Posterior vena cava (tissue), 2 donors: ENCODE results near the gene PCDHGA5. TPM values are rescaled to one million over a fixed set of nuclear protein-coding genes. Genes with fewer than 3 reads are reported as not detected.
"Not testable (repeated sequence)": the region's sequence is repeated elsewhere in the genome, so short reads cannot be mapped to it uniquely, and the experiment has no call there.

Experiments used
- DNase-seq: peaks from one replicate; pipeline ENCODE4 v3.0.0-alpha.2; 2020; ENCODE audit warnings: low spot score
- intact Hi-C, 2 donors: fragments of 100-400 bp; cut with DNase I; formaldehyde crosslinking; loops; one replicate each; pipeline versions ENCODE4 v1.14.1 to v1.14.2; 2022 to 2023
- total RNA-seq, 2 donors: library from RNA; stranded (reverse); fragmentation: NEBNext Ultra II Directional; extraction: Animal tissue kit (Norgen Biotek cat#: 25700); gene quantifications; one replicate each; pipeline ENCODE4 v1.2.1, GENCODE V29; 2021
- donor health status: DM: yes; HTN: yes; CAD: no.
- donor health status: DM: yes; HTN: yes; CAD: no.

PCDHGA5 gene
- total RNA-seq, 2 donors from 2014 or later, result 3.9 to 5.2 TPM

DNA sequence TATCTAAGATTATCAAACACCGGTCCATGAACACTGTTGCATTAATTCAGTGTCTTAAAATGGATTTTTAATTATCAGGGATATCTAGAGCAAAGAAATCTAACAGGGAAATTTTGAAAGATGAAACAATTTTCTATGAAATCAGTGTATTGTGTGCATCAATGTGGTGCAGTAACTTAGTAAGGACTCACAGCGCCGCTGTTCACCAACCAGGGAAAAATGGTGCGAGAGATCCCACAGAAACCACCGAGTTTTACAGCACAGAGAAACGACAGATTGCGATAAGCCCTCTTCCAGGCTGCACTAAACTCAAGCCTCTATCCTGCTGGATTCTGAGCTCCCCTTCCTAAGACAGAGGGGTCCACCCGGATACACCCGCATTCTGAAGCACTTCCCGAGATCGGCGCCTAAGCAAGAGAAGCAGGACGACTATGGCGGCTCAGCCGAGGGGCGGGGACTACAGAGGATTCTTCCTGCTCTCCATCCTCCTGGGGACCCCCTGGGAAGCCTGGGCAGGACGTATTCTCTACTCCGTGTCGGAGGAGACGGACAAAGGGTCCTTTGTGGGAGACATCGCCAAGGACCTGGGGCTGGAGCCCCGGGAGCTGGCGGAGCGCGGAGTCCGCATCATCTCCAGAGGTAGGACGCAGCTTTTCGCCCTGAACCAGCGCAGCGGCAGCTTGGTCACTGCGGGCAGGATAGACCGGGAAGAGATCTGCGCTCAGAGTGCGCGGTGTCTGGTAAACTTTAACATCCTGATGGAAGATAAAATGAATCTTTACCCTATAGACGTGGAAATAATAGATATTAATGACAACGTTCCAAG is 18.7 kb downstream of the PCDHGA5 start, which contains the start of gene PCDHGA7:
Gene PCDHGA7, plus strand, starts transcription at position 274 of the 826 bp plus-strand sequence. Its CDS starts 158 bp downstream, at position 432.
- intact Hi-C loops, result no loop called here
- no peak for DNase-seq

DNA sequence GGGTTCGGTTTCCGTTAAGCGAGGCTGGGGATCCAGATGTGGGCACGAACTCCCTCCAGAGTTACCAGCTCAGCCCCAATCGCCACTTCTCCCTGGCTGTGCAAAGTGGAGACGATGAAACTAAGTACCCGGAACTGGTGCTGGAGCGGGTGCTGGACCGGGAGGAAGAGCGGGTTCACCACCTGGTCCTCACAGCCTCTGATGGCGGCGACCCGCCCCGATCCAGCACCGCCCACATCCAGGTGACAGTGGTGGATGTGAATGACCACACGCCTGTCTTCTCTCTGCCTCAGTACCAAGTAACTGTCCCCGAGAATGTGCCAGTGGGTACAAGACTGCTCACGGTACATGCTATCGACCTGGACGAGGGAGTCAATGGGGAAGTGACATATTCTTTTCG is 19.4 kb downstream of the PCDHGA5 start:
- intact Hi-C loops, result no loop called here
- no peak for DNase-seq

GRCh38 chr5:141384471-141385267 is 20.7 kb downstream of the PCDHGA5 start:
- intact Hi-C loops, result no loop called here
- no peak for DNase-seq

GRCh38 chr5:141387557-141388311 is 23.8 kb downstream of the PCDHGA5 start, which contains the start of gene PCDHGB4:
PCDHGB4 (plus strand) TSS chr5:141387698; CDS start chr5:141387885, 187 bp downstream.
- intact Hi-C loops, DNase-seq: not testable (repeated sequence)

DNA sequence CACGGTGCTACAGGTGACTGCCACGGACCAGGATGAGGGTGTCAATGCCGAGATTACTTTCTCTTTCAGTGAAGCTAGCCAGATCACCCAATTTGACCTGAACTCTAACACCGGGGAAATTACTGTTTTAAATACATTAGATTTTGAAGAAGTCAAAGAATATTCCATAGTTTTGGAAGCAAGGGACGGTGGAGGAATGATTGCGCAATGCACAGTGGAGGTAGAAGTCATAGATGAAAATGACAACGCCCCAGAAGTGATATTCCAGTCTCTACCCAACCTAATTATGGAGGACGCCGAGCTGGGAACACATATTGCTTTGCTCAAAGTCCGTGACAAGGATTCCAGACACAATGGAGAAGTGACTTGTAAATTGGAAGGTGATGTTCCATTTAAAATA is 24.7 kb downstream of the PCDHGA5 start:
- intact Hi-C loops, result no loop called here
- no peak for DNase-seq

- intact Hi-C loops, result no loop called here
- no peak for DNase-seq
Measured at GRCh38 chr5:141389153-141390042, 25.4 kb downstream of the PCDHGA5 start.

GRCh38 chr5:141392429-141393198 is 28.7 kb downstream of the PCDHGA5 start, which contains the start of gene PCDHGA8:
PCDHGA8 (plus strand) TSS chr5:141392633; CDS start chr5:141392814, 181 bp downstream.
- DNase-seq, result no peak
- intact Hi-C loops, result no loop called here

GRCh38 chr5:141393267-141393666 is 29.3 kb downstream of the PCDHGA5 start:
- no peak for DNase-seq
- intact Hi-C loops, result no loop called here

DNA sequence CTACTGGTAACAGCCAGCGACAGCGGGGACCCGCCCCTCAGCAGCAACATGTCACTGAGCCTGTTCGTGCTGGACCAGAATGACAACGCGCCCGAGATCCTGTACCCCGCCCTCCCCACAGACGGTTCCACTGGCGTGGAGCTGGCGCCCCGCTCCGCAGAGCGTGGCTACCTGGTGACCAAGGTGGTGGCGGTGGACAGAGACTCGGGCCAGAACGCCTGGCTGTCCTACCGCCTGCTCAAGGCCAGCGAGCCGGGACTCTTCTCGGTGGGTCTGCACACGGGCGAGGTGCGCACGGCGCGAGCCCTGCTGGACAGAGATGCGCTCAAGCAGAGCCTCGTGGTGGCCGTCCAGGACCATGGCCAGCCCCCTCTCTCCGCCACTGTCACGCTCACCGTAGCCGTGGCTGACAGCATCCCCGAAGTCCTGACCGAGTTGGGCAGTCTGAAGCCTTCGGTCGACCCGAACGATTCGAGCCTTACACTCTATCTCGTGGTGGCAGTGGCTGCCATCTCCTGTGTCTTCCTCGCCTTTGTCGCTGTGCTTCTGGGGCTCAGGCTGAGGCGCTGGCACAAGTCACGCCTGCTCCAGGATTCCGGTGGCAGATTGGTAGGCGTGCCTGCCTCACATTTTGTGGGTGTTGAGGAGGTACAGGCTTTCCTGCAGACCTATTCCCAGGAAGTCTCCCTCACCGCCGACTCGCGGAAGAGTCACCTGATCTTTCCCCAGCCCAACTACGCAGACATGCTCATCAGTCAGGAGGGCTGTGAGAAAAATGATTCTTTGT is 30.6 kb downstream of the PCDHGA5 start:
- intact Hi-C loops, DNase-seq: not testable (repeated sequence)

DNA sequence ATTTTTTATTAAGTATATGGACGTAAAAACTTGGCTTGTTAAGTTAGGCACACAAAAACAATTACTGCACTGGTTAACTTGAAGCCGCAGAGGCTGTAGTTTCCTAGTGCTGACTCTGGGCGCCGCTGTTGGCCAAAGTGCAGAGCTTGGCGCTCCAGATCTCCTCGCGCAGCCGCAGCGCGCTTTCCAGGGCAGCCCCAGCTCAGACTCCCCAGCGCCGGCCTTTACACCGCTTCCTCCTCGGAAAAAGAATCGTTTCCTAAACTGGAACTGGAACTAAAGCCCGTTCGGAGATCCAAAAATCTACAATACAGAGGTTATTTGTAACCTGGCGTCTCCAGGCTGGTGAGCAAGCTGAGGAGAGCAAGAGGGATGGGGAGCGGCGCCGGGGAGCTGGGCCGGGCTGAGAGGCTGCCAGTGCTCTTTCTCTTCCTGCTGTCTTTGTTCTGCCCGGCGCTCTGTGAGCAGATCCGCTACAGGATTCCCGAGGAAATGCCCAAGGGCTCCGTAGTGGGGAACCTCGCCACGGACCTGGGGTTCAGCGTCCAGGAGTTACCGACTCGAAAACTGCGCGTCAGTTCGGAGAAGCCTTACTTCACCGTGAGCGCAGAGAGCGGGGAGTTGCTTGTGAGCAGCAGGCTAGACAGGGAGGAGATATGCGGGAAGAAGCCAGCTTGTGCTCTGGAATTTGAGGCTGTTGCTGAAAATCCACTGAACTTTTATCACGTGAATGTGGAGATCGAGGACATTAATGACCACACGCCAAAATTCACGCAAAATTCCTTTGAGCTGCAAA is 34.0 kb downstream of the PCDHGA5 start, which contains the start of gene PCDHGB5:
Gene PCDHGB5, plus strand, starts transcription at position 192 of the 796 bp plus-strand sequence. Its CDS starts 181 bp downstream, at position 373.
- intact Hi-C loops, result not testable (repeated sequence)
- peak; percentile 54 for DNase-seq

- no peak for DNase-seq
- intact Hi-C loops, result no loop called here
Measured at GRCh38 chr5:141398608-141399007, 34.6 kb downstream of the PCDHGA5 start.

DNA sequence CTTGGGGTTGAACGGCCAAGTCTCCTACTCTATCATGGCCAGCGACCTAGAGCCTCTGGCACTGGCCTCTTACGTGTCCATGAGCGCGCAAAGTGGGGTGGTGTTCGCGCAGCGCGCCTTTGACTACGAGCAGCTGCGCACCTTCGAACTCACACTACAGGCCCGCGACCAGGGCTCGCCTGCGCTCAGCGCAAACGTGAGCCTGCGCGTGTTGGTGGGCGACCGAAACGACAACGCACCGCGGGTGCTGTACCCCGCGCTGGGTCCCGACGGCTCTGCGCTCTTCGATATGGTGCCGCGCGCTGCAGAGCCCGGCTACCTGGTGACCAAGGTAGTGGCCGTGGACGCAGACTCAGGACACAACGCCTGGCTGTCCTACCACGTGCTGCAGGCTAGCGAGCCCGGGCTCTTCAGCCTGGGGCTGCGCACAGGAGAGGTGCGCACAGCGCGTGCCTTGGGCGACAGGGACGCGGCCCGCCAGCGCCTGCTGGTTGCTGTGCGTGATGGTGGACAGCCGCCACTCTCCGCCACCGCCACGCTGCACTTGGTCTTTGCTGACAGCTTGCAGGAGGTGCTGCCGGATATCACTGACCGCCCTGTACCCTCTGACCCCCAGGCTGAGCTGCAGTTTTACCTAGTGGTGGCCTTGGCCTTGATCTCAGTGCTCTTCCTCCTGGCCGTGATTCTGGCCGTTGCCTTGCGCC is 35.7 kb downstream of the PCDHGA5 start:
- DNase-seq, result peak; percentile 74

DNA sequence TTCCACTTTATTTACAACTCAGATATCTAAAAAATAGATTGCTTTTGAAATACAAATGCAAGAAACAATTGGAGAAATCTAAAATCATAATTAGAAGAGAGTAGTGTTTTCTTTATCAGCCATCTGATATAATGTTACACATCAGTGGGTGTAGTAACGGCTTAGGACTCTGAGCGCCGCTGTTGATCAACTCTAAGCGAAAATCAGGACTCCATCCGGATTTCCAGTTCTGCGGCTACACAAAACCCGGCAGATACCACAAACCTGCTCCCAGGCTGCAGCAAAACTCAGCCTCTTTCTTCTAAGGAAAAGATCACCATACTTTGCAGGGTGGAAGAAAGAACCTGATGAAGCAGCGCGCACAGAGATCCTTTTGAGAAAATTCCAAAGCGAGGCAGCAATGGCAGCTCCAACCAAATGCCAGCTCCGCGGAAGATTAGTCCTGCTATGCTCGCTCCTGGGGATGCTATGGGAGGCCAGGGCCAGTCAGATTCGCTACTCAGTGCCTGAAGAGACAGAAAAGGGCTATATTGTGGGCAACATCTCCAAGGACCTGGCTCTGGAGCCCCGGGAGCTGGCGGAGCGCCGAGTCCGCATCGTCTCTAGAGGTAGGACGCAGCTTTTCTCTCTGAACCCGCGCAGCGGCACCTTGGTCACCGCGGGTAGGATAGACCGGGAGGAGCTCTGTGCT is 38.7 kb downstream of the PCDHGA5 start, which contains the start of gene PCDHGA9:
Gene PCDHGA9, plus strand, starts transcription at position 226 of the 691 bp plus-strand sequence. Its CDS starts 175 bp downstream, at position 401.
- intact Hi-C loops, result no loop called here
- no peak for DNase-seq

More for the DNA sequence above, 35.7 kb downstream of the PCDHGA5 start:
- intact Hi-C loops, result no loop called here

- no peak for DNase-seq
- intact Hi-C loops, result no loop called here
Measured at GRCh38 chr5:141403387-141403786, 39.4 kb downstream of the PCDHGA5 start.
